CD4-positive, alpha-beta memory T cell (primary cell): ENCODE results near the gene TRIM15. TPM values are rescaled to one million over a fixed set of nuclear protein-coding genes. Genes with fewer than 3 reads are reported as not detected.

ENCODE experiments used
- CTCF ChIA-PET: fragments of 350-600 bp; sonication (Branson Sonifier 250); formaldehyde crosslinking; loops from one replicate; lab custom pipeline; 2021; ENCODE audit warnings: inconsistent platforms; ENCODE audit not compliant: partially characterized antibody; lab: Charles Lee
- POLR2A ChIA-PET: fragments of 350-600 bp; sonication (Branson Sonifier 250); formaldehyde crosslinking; loops from one replicate; lab custom pipeline; 2021; ENCODE audit not compliant: partially characterized antibody; lab: Charles Lee
- DNase-seq, 5 donors: peaks; one replicate each; pipeline versions ENCODE4 v3.0.0 to v3.0.0-alpha.2; 2020 to 2022; ENCODE audit warnings: mixed read lengths in 1 of 5
- H3K27ac ChIP-seq: one replicate; pipeline ENCODE4 v1.7.0; 2013; ENCODE audit warnings: low read depth, low read length
- H3K27me3 ChIP-seq: 2 replicates; pipeline ENCODE4 v1.7.0; 2013; ENCODE audit warnings: mild to moderate bottlenecking, low read length, moderate library complexity; ENCODE audit not compliant: insufficient read depth
- H3K36me3 ChIP-seq: 2 replicates; pipeline ENCODE4 v1.7.0; 2013; ENCODE audit warnings: mild to moderate bottlenecking, low read length, moderate library complexity; ENCODE audit not compliant: insufficient read depth
- H3K4me1 ChIP-seq: 2 replicates; pipeline ENCODE4 v1.7.0; 2013; ENCODE audit warnings: mild to moderate bottlenecking, low read length, moderate library complexity; ENCODE audit not compliant: insufficient read depth
- H3K4me3 ChIP-seq, 2 donors: one replicate each; pipeline ENCODE4 v1.7.0; 2013; ENCODE audit warnings: low read length in 2 of 2, mild to moderate bottlenecking in 1 of 2
- H3K9me3 ChIP-seq, 2 donors: one replicate each; pipeline ENCODE4 v1.7.0; 2013; ENCODE audit warnings: low read length in 2 of 2, control low read depth in 1 of 2; ENCODE audit not compliant: control insufficient read depth in 1 of 2
- H3K27ac Mint-ChIP-seq, 7 donors: one replicate each; pipeline ENCODE4 v1.8.0; 2020 to 2021; ENCODE audit warnings: mixed read lengths in 7 of 7, mild to moderate bottlenecking in 6 of 7, inconsistent platforms in 3 of 7, moderate library complexity in 3 of 7
- H3K27me3 Mint-ChIP-seq, 2 donors: one replicate each; pipeline ENCODE4 v1.8.0; 2020 to 2021; ENCODE audit warnings: mixed read lengths in 2 of 2
- H3K36me3 Mint-ChIP-seq, 2 donors: one replicate each; pipeline ENCODE4 v1.8.0; 2020 to 2021; ENCODE audit warnings: mixed read lengths in 2 of 2, inconsistent platforms in 1 of 2, mild to moderate bottlenecking in 1 of 2
- H3K4me1 Mint-ChIP-seq, 4 donors: one replicate each; pipeline ENCODE4 v1.8.0; 2020 to 2021; ENCODE audit warnings: mixed read lengths in 4 of 4, mild to moderate bottlenecking in 1 of 4
- H3K4me3 Mint-ChIP-seq, 8 donors: one replicate each; pipeline ENCODE4 v1.8.0; 2020 to 2021; ENCODE audit warnings: mixed read lengths in 8 of 8, mild to moderate bottlenecking in 7 of 8, moderate library complexity in 6 of 8, inconsistent platforms in 3 of 8
- H3K9me3 Mint-ChIP-seq, 8 donors: one replicate each; pipeline ENCODE4 v1.8.0; 2020 to 2021; ENCODE audit warnings: mixed read lengths in 8 of 8, mild to moderate bottlenecking in 5 of 8, inconsistent platforms in 3 of 8, moderate library complexity in 1 of 8
- intact Hi-C: fragments of 100-400 bp; cut with micrococcal nuclease; formaldehyde crosslinking; loops from one replicate; pipeline ENCODE4 v1.15.1; 2023
- polyA plus RNA-seq, 2 donors: library from polyadenylated mRNA; unstranded; fragments of 300-500 nt; fragmentation: Illumina TruSeq; gene quantifications; one replicate each; pipeline ENCODE4 v1.2.3, GENCODE V29; 2021
- total RNA-seq, 2 experiments: library from RNA; stranded (reverse); gene quantifications; one replicate each; pipeline ENCODE4 v1.2.3, GENCODE V29; 2021

Gene TRIM15
- total and polyA plus RNA-seq, 4 experiments from 2014 or later = not detected

DNA sequence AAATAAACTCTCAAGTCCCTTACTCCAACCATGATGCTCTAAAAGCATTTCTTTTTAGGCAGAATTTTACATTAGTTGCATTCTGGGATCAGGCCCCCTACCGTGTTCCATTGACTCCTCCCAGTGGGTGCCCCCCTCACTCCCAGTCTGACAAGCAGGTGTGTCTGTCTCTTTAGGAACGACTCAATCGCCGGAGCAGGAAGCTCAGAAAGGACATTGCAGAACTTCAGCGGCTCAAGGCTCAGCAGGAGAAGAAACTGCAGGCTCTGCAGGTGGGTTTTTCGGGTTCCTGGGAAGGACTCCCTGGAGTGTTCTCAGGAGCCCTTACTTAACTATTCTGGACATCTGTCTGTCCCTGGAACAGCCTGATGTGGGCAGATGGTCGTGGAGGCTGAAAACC, 17.5 kb upstream of the TRIM15 start:
- no peaks in the 10 kb centered on the region for H3K36me3 ChIP-seq
- no peak overlapping the region for H3K27ac ChIP-seq
- intact Hi-C loops = no loop called here
- H3K27me3 Mint-ChIP-seq = peaks cover 39 to 40% of the 10 kb centered on the region in 2 donors
- no peak overlapping the region for H3K27ac Mint-ChIP-seq
- H3K9me3 Mint-ChIP-seq = no peaks in the 10 kb centered on the region
- POLR2A ChIA-PET = no interaction called here
- H3K4me1 Mint-ChIP-seq = no peaks in the 10 kb centered on the region
- DNase-seq = no peak
- no peaks in the 10 kb centered on the region for H3K9me3 ChIP-seq
- no peaks in the 10 kb centered on the region for H3K4me1 ChIP-seq
- no peaks in the 10 kb centered on the region for H3K36me3 Mint-ChIP-seq
- CTCF ChIA-PET = interaction anchor here (0.8 kb wide), 1 partner anchor 8 kb away, joined by 3 read pairs; no protein-coding TSS in a partner anchor
- H3K4me3 Mint-ChIP-seq = no peak overlapping the region
- no peak overlapping the region for H3K4me3 ChIP-seq
- H3K27me3 ChIP-seq = peaks cover 6% of the 10 kb centered on the region

- ChIA-PET POLR2A (no interaction called here), CTCF (interaction anchor here (1.9 kb wide), 1 partner anchor 16 kb away, joined by 5 read pairs; no protein-coding TSS in a partner anchor)
- DNase-seq = no peak
- Histone ChIP-seq H3K36me3 (no peaks in the 10 kb centered on the region), H3K27me3 (peaks cover 6% of the 10 kb centered on the region), H3K4me1 (no peaks in the 10 kb centered on the region), H3K9me3 (no peaks in the 10 kb centered on the region), H3K27ac (no peak overlapping the region), H3K4me3 (no peak overlapping the region)
- intact Hi-C loops = no loop called here
- no peak overlapping the region for H3K4me3 Mint-ChIP-seq
- H3K9me3 Mint-ChIP-seq = no peaks in the 10 kb centered on the region
- H3K4me1 Mint-ChIP-seq = peaks cover 0 to 3% (median 0%) of the 10 kb centered on the region in 4 donors
- H3K27ac Mint-ChIP-seq = no peak overlapping the region
- no peaks in the 10 kb centered on the region for H3K36me3 Mint-ChIP-seq
- H3K27me3 Mint-ChIP-seq = peaks cover 29 to 36% of the 10 kb centered on the region in 2 donors
These were observed 16.2 kb upstream of the TRIM15 start for GRCh38 chr6:30147096-30147495.

DNA sequence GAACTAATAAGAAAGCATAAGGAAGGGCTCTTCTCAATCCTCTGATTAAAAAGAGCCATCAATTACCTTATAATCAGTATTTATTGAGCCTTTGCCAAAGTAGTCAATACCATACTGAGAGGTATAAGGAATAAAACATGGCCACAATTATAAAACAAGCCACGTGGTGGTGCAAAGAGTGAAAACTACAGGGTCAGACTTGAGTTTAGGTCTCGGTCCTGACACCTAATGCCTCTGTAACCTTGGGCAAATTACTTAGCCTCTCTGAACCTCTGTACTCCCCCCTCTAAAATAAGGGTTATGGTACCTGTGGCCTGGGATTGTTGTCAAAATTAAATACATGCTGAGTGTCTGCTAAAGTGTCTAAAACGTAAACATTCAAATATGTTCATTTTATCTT, 14.1 kb upstream of the TRIM15 start:
- H3K36me3 ChIP-seq = no peaks in the 10 kb centered on the region
- ChIA-PET CTCF (no interaction called here), POLR2A (no interaction called here)
- intact Hi-C loops = no loop called here
- no peaks in the 10 kb centered on the region for H3K9me3 Mint-ChIP-seq
- H3K9me3 ChIP-seq = no peaks in the 10 kb centered on the region
- H3K4me3 ChIP-seq = no peak overlapping the region
- no peak overlapping the region for H3K27ac Mint-ChIP-seq
- H3K4me1 ChIP-seq = no peaks in the 10 kb centered on the region
- H3K27me3 ChIP-seq = no peaks in the 10 kb centered on the region
- no peak overlapping the region for H3K4me3 Mint-ChIP-seq
- no peaks in the 10 kb centered on the region for H3K36me3 Mint-ChIP-seq
- DNase-seq = no peak
- peaks cover 0 to 3% (median 0%) of the 10 kb centered on the region in 4 donors for H3K4me1 Mint-ChIP-seq
- H3K27me3 Mint-ChIP-seq = peaks cover 21 to 39% of the 10 kb centered on the region in 2 donors
- H3K27ac ChIP-seq = no peak overlapping the region

DNA sequence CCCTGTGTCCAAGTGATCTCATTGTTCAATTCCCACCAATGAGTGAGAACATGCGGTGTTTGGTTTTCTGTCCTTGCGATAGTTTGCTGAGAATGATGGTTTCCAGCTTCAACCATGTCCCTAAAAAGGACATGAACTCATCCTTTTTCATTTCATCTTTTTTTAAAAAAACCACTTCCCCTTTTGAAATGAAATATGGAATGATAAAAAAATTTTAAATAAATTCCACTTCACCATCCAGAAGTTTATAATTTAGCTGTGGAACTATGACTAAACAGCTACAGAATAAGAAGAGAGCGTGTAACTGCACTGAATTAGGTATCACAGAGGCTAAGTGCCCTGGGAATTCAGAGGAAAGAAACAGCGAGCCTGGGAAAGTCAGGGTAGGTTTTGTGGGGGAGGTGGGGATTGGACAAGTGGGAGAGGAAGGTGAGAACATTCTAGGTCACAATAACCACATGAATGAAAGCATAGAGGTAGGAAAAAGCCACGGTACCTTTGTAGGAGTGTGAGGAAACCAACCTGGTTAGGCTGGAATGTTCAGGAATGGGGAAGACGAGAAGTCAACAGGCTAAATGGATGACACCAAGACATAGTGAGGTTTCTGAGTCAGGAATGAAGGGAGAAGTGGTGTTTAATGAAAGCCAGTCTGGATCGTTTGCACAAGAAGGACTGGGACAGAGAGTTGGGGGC, 13.3 kb upstream of the TRIM15 start:
- Histone ChIP-seq H3K36me3 (no peaks in the 10 kb centered on the region), H3K9me3 (no peaks in the 10 kb centered on the region), H3K4me1 (no peaks in the 10 kb centered on the region), H3K27me3 (no peaks in the 10 kb centered on the region), H3K4me3 (no peak overlapping the region), H3K27ac (no peak overlapping the region)
- intact Hi-C loops = no loop called here
- Mint-ChIP-seq H3K4me1 (peaks cover 0 to 3% (median 0%) of the 10 kb centered on the region in 4 donors), H3K4me3 (no peak overlapping the region), H3K9me3 (no peaks in the 10 kb centered on the region), H3K27me3 (peaks cover 18 to 41% of the 10 kb centered on the region in 2 donors), H3K27ac (peak overlapping the region in 1 of 7 donors; percentile 62), H3K36me3 (no peaks in the 10 kb centered on the region)
- CTCF ChIA-PET = interaction anchor here (2.6 kb wide), 1 partner anchor 18 kb away, joined by 11 read pairs; no protein-coding TSS in a partner anchor
- no peak for DNase-seq
- POLR2A ChIA-PET = no interaction called here

DNA sequence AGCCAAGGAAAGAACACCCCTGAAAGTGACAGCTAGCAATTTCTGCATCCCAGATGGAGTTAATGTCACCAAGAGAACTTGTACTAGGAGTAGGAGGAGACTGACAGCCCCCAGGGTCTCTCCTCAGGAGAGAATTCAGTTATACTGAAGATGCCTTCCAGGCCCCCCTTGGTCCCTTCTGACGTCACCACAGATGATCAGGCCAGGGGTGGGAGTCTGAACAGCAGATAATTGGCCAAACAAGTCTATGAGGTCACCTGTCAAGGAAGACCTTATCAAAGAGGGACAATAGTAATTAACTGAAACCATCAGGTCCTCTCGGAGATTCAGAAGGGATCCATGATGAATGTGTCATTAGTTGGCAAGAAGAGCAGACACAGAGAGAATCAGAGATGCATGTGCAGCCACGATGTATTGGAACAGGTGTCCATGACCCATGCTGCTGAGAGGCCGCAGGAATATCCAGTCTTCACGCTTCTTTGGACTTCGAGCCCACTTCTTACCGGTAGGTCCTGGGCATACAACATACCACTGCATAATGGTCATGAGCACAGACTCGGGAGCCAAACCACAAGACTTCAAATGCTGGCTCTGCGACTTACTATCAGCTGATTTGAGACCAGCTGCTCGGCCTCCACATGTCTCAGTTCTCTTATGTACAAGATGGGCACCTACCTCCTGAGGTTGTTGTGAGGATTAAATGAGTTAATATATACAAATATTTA, 12.5 kb upstream of the TRIM15 start:
- Histone ChIP-seq H3K4me3 (no peak overlapping the region), H3K36me3 (no peaks in the 10 kb centered on the region), H3K9me3 (no peaks in the 10 kb centered on the region), H3K27ac (no peak overlapping the region), H3K4me1 (no peaks in the 10 kb centered on the region), H3K27me3 (no peaks in the 10 kb centered on the region)
- Mint-ChIP-seq H3K27ac (peak overlapping the region in 1 of 7 donors; percentile 61), H3K27me3 (peaks cover 19 to 50% of the 10 kb centered on the region in 2 donors), H3K36me3 (no peaks in the 10 kb centered on the region), H3K4me3 (no peak overlapping the region), H3K4me1 (peaks cover 0 to 3% (median 0%) of the 10 kb centered on the region in 4 donors), H3K9me3 (no peaks in the 10 kb centered on the region)
- no peak for DNase-seq
- intact Hi-C loops = no loop called here
- POLR2A ChIA-PET = no interaction called here
- CTCF ChIA-PET = interaction anchor here (2.6 kb wide), 1 partner anchor 19 kb away, joined by 11 read pairs; no protein-coding TSS in a partner anchor

GRCh38 chr6:30151580-30151979, 11.8 kb upstream of the TRIM15 start:
- Histone ChIP-seq H3K4me1 (no peaks in the 10 kb centered on the region), H3K27me3 (no peaks in the 10 kb centered on the region), H3K9me3 (no peaks in the 10 kb centered on the region), H3K36me3 (no peaks in the 10 kb centered on the region), H3K27ac (no peak overlapping the region), H3K4me3 (no peak overlapping the region)
- DNase-seq = no peak
- Mint-ChIP-seq H3K36me3 (no peaks in the 10 kb centered on the region), H3K4me1 (peaks cover 0 to 3% (median 0%) of the 10 kb centered on the region in 4 donors), H3K4me3 (no peak overlapping the region), H3K27me3 (peaks cover 24 to 55% of the 10 kb centered on the region in 2 donors), H3K9me3 (no peaks in the 10 kb centered on the region), H3K27ac (no peak overlapping the region)
- ChIA-PET POLR2A (no interaction called here), CTCF (interaction anchor here (2.6 kb wide), 1 partner anchor 20 kb away, joined by 11 read pairs; no protein-coding TSS in a partner anchor)
- intact Hi-C loops = no loop called here

GRCh38 chr6:30152016-30152673, 11.2 kb upstream of the TRIM15 start:
- Mint-ChIP-seq H3K9me3 (no peaks in the 10 kb centered on the region), H3K4me1 (peaks cover 0 to 3% (median 0%) of the 10 kb centered on the region in 4 donors), H3K27ac (no peak overlapping the region), H3K27me3 (peaks cover 27 to 56% of the 10 kb centered on the region in 2 donors), H3K36me3 (no peaks in the 10 kb centered on the region), H3K4me3 (no peak overlapping the region)
- CTCF ChIA-PET = interaction anchor here (2.6 kb wide), 1 partner anchor 20 kb away, joined by 11 read pairs; no protein-coding TSS in a partner anchor
- intact Hi-C loops = no loop called here
- no peaks in the 10 kb centered on the region for H3K9me3 ChIP-seq
- no peak for DNase-seq
- POLR2A ChIA-PET = no interaction called here
- no peak overlapping the region for H3K4me3 ChIP-seq
- H3K27me3 ChIP-seq = no peaks in the 10 kb centered on the region
- no peaks in the 10 kb centered on the region for H3K4me1 ChIP-seq
- H3K27ac ChIP-seq = no peak overlapping the region
- H3K36me3 ChIP-seq = no peaks in the 10 kb centered on the region
